GM18502 (cell line): ENCODE measurements around the gene KIF9.
"Not testable (repeated sequence)": the region's sequence is repeated elsewhere in the genome, so short reads cannot be mapped to it uniquely, and the experiment has no call there.

Source experiments
- ATAC-seq: cut with Tn5 transposase; IDR thresholded peaks from one replicate; pipeline ENCODE4 v1.9.1; 2021; ENCODE audit warnings: mild to moderate bottlenecking; ENCODE audit not compliant: unreplicated experiment, poor library complexity

KIF9 gene

GRCh38 chr3:47282424-47283192 lies at the start of gene KIF9, which contains the start of gene KLHL18:
Gene KIF9 (minus strand): TSS chr3:47282799. CDS start chr3:47277374, 5,425 bp downstream.
Gene KLHL18 (plus strand): TSS chr3:47282944. CDS start chr3:47282966, 22 bp downstream.
- peak; percentile 83 for ATAC-seq

- no peak for ATAC-seq
Observed at GRCh38 chr3:47324278-47324865, 41.8 kb upstream of the KIF9 start.

- ATAC-seq: no peak
Observed at GRCh38 chr3:47323431-47324277, 41.1 kb upstream of the KIF9 start.

GRCh38 chr3:47319956-47320355 lies 37.4 kb upstream of the KIF9 start:
- ATAC-seq: no peak

GRCh38 chr3:47318916-47319315 lies 36.3 kb upstream of the KIF9 start:
- no peak for ATAC-seq

GRCh38 chr3:47316151-47316550 lies 33.6 kb upstream of the KIF9 start:
- ATAC-seq: not testable (repeated sequence)

GRCh38 chr3:47315069-47315647 lies 32.6 kb upstream of the KIF9 start:
- no peak for ATAC-seq

GRCh38 chr3:47314056-47314764 lies 31.6 kb upstream of the KIF9 start:
- no peak for ATAC-seq

- no peak for ATAC-seq
Observed at GRCh38 chr3:47313341-47314055, 30.9 kb upstream of the KIF9 start.

GRCh38 chr3:47310391-47310790 lies 27.8 kb upstream of the KIF9 start:
- no peak for ATAC-seq

GRCh38 chr3:47309231-47309630 lies 26.6 kb upstream of the KIF9 start:
- not testable (repeated sequence) for ATAC-seq

GRCh38 chr3:47306022-47306421 lies 23.4 kb upstream of the KIF9 start:
- no peak for ATAC-seq

- ATAC-seq: no peak
Observed at GRCh38 chr3:47301456-47301855, 18.9 kb upstream of the KIF9 start.

- ATAC-seq: no peak
Observed at GRCh38 chr3:47299381-47300318, 17.1 kb upstream of the KIF9 start.

- ATAC-seq: no peak
Observed at GRCh38 chr3:47298439-47298838, 15.8 kb upstream of the KIF9 start.

GRCh38 chr3:47296562-47297302 lies 14.1 kb upstream of the KIF9 start:
- ATAC-seq: no peak

GRCh38 chr3:47295976-47296375 lies 13.4 kb upstream of the KIF9 start:
- no peak for ATAC-seq

GRCh38 chr3:47295322-47295721 lies 12.7 kb upstream of the KIF9 start:
- ATAC-seq: no peak
